Measurements from ENCODE around the gene FNDC5.

- TF ChIP-seq, protein P1, sequence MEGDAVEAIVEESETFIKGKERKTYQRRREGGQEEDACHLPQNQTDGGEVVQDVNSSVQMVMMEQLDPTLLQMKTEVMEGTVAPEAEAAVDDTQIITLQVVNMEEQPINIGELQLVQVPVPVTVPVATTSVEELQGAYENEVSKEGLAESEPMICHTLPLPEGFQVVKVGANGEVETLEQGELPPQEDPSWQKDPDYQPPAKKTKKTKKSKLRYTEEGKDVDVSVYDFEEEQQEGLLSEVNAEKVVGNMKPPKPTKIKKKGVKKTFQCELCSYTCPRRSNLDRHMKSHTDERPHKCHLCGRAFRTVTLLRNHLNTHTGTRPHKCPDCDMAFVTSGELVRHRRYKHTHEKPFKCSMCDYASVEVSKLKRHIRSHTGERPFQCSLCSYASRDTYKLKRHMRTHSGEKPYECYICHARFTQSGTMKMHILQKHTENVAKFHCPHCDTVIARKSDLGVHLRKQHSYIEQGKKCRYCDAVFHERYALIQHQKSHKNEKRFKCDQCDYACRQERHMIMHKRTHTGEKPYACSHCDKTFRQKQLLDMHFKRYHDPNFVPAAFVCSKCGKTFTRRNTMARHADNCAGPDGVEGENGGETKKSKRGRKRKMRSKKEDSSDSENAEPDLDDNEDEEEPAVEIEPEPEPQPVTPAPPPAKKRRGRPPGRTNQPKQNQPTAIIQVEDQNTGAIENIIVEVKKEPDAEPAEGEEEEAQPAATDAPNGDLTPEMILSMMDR (IDR thresholded peaks at IDR 0.05): no peak
- TF ChIP-seq JUND (IDR thresholded peaks at IDR 0.05) (no peak), MAX (IDR thresholded peaks at IDR 0.05; ENCODE audit: low read depth) (no peak), GATA2 (CRISPR knock-in tag; IDR thresholded peaks at IDR 0.05) (no peak), SMC3 (IDR thresholded peaks at IDR 0.05; ENCODE audit: low read depth, low read length) (no peak), EP300 (IDR thresholded peaks at IDR 0.05; ENCODE audit: borderline replicate concordance in 1 of 2, low read depth in 1 of 2, low read length in 1 of 2) (no peak)
- TF ChIP-seq, protein P2, sequence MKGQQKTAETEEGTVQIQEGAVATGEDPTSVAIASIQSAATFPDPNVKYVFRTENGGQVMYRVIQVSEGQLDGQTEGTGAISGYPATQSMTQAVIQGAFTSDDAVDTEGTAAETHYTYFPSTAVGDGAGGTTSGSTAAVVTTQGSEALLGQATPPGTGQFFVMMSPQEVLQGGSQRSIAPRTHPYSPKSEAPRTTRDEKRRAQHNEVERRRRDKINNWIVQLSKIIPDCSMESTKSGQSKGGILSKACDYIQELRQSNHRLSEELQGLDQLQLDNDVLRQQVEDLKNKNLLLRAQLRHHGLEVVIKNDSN (IDR thresholded peaks at IDR 0.05; ENCODE audit: borderline replicate concordance, low read depth): no peak
These were observed 4.9 kb downstream of the FNDC5 start for GRCh38 chr1:32865639-32866405.

All from SK-N-SH (cell line).